Measurements from ENCODE around the gene GFOD1. TPM values are rescaled to one million over a fixed set of nuclear protein-coding genes. Genes with fewer than 3 reads are reported as not detected.

GFOD1 gene
- total RNA-seq, 2 donors from 2014 or later, result 10.0 to 12.2 TPM

- Histone ChIP-seq H3K27me3 (replicated peaks; ENCODE audit: insufficient read depth) (no peaks in the 10 kb centered on the region), H3K36me3 (no peaks in the 10 kb centered on the region), H3K4me3 (no peak overlapping the region), H3K9me3 (no peaks in the 10 kb centered on the region), H3K4me1 (replicated peaks) (no peaks in the 10 kb centered on the region), H3K27ac (no peak overlapping the region)
- DNase-seq (ENCODE audit: low spot score), result no peak
- no peak for TF ChIP-seq POLR2AphosphoS5 (IDR thresholded peaks at IDR 0.05)
- TF ChIP-seq POLR2A (IDR thresholded peaks at IDR 0.05), result no peak
- TF ChIP-seq CTCF (IDR thresholded peaks at IDR 0.05), result no peak
- intact Hi-C loops (cut with DNase I), result no loop called here
- 79% methylated on average over 5 of the region's 5 CpGs for WGBS
These were observed 68.6 kb downstream of the GFOD1 start for GRCh38 chr6:13418844-13419243.

GRCh38 chr6:13417954-13418353 lies 69.4 kb downstream of the GFOD1 start:
- Histone ChIP-seq H3K27ac (no peak overlapping the region), H3K4me3 (no peak overlapping the region), H3K4me1 (replicated peaks) (no peaks in the 10 kb centered on the region), H3K27me3 (replicated peaks; ENCODE audit: insufficient read depth) (no peaks in the 10 kb centered on the region), H3K36me3 (no peaks in the 10 kb centered on the region), H3K9me3 (no peaks in the 10 kb centered on the region)
- TF ChIP-seq POLR2AphosphoS5 (IDR thresholded peaks at IDR 0.05) (no peak), POLR2A (IDR thresholded peaks at IDR 0.05) (no peak), CTCF (IDR thresholded peaks at IDR 0.05) (no peak)
- WGBS, result 64% methylated on average over 2 of the region's 2 CpGs
- no peak for DNase-seq (ENCODE audit: low spot score)
- intact Hi-C loops (cut with DNase I), result no loop called here

- Histone ChIP-seq H3K4me1 (replicated peaks) (no peaks in the 10 kb centered on the region), H3K27ac (no peak overlapping the region), H3K9me3 (no peaks in the 10 kb centered on the region), H3K36me3 (no peaks in the 10 kb centered on the region), H3K4me3 (no peak overlapping the region), H3K27me3 (replicated peaks; ENCODE audit: insufficient read depth) (no peaks in the 10 kb centered on the region)
- WGBS, result 77% methylated on average over 6 of the region's 6 CpGs
- no peak for TF ChIP-seq POLR2A (IDR thresholded peaks at IDR 0.05)
- no peak for TF ChIP-seq POLR2AphosphoS5 (IDR thresholded peaks at IDR 0.05)
- TF ChIP-seq CTCF (IDR thresholded peaks at IDR 0.05), result no peak
- intact Hi-C loops (cut with DNase I), result no loop called here
- DNase-seq (ENCODE audit: low spot score), result no peak
These were observed 70.0 kb downstream of the GFOD1 start for GRCh38 chr6:13417431-13417830.

GRCh38 chr6:13415283-13415682 lies 72.1 kb downstream of the GFOD1 start:
- Histone ChIP-seq H3K36me3 (no peaks in the 10 kb centered on the region), H3K4me1 (replicated peaks) (no peaks in the 10 kb centered on the region), H3K27me3 (replicated peaks; ENCODE audit: insufficient read depth) (no peaks in the 10 kb centered on the region), H3K27ac (no peak overlapping the region), H3K4me3 (no peak overlapping the region), H3K9me3 (no peaks in the 10 kb centered on the region)
- 73% methylated on average over 5 of the region's 5 CpGs for WGBS
- intact Hi-C loops (cut with DNase I), result no loop called here
- no peak for TF ChIP-seq CTCF (IDR thresholded peaks at IDR 0.05)
- TF ChIP-seq POLR2AphosphoS5 (IDR thresholded peaks at IDR 0.05), result no peak
- TF ChIP-seq POLR2A (IDR thresholded peaks at IDR 0.05), result no peak
- DNase-seq (ENCODE audit: low spot score), result no peak

- no peak overlapping the region for H3K27ac ChIP-seq
- no peak for DNase-seq (ENCODE audit: low spot score)
- no peak overlapping the region for H3K4me3 ChIP-seq
- 61% methylated on average over 7 of the region's 7 CpGs for WGBS
- no peaks in the 10 kb centered on the region for H3K27me3 ChIP-seq (replicated peaks; ENCODE audit: insufficient read depth)
- H3K36me3 ChIP-seq, result no peaks in the 10 kb centered on the region
- TF ChIP-seq POLR2A (IDR thresholded peaks at IDR 0.05), result no peak
- no peak for TF ChIP-seq CTCF (IDR thresholded peaks at IDR 0.05)
- TF ChIP-seq POLR2AphosphoS5 (IDR thresholded peaks at IDR 0.05), result no peak
- H3K9me3 ChIP-seq, result no peaks in the 10 kb centered on the region
- H3K4me1 ChIP-seq (replicated peaks), result no peaks in the 10 kb centered on the region
- intact Hi-C loops (cut with DNase I), result loop anchor here (5.0 kb wide), 1 partner anchor 38 kb away; no protein-coding TSS in a partner anchor
These were observed 73.4 kb downstream of the GFOD1 start for GRCh38 chr6:13413900-13414555.
